HK-2 (cell line): ENCODE measurements around the gene NCOA1.
A peak's percentile ranks its signal among the peaks of the same experiment; 100 is the strongest.
"Not testable (repeated sequence)": the region's sequence is repeated elsewhere in the genome, so short reads cannot be mapped to it uniquely, and the experiment has no call there.

Experiments used
- DNase-seq: peaks from one replicate; pipeline ENCODE4 v3.0.0-alpha.2; 2018; ENCODE audit not compliant: unreplicated experiment

The NCOA1 gene

GRCh38 chr2:24474053-24474452, 17.0 kb upstream of the NCOA1 start:
- DNase-seq: no peak

GRCh38 chr2:24477229-24477628, 13.8 kb upstream of the NCOA1 start:
- no peak for DNase-seq

- DNase-seq: no peak
These were observed 12.8 kb upstream of the NCOA1 start for GRCh38 chr2:24478243-24478642.

GRCh38 chr2:24480245-24480644, 10.8 kb upstream of the NCOA1 start:
- no peak for DNase-seq

- DNase-seq: no peak
These were observed 8.6 kb upstream of the NCOA1 start for GRCh38 chr2:24482251-24482971.

GRCh38 chr2:24482972-24483300, 8.1 kb upstream of the NCOA1 start:
- no peak for DNase-seq

- DNase-seq: not testable (repeated sequence)
These were observed 6.4 kb upstream of the NCOA1 start for GRCh38 chr2:24484677-24485076.

- DNase-seq: no peak
These were observed 5.9 kb upstream of the NCOA1 start for GRCh38 chr2:24485197-24485596.

- DNase-seq: no peak
These were observed 4.3 kb upstream of the NCOA1 start for GRCh38 chr2:24486636-24487205.

GRCh38 chr2:24489465-24490180, 1.4 kb upstream of the NCOA1 start:
- DNase-seq: no peak

GRCh38 chr2:24490181-24490689, 819 bp upstream of the NCOA1 start:
- DNase-seq: peak; percentile 38

GRCh38 chr2:24491542-24492420, 727 bp downstream of the NCOA1 start:
- DNase-seq: peak; percentile 30

- no peak for DNase-seq
These were observed 1.6 kb downstream of the NCOA1 start for GRCh38 chr2:24492421-24493279.

- no peak for DNase-seq
These were observed 2.7 kb downstream of the NCOA1 start for GRCh38 chr2:24493713-24494112.

- DNase-seq: no peak
These were observed 3.4 kb downstream of the NCOA1 start for GRCh38 chr2:24494410-24494809.

- DNase-seq: no peak
These were observed 4.4 kb downstream of the NCOA1 start for GRCh38 chr2:24495451-24495850.

GRCh38 chr2:24496959-24497358, 5.9 kb downstream of the NCOA1 start:
- DNase-seq: no peak

- no peak for DNase-seq
These were observed 6.6 kb downstream of the NCOA1 start for GRCh38 chr2:24497685-24498084.

- no peak for DNase-seq
These were observed 7.1 kb downstream of the NCOA1 start for GRCh38 chr2:24498121-24498520.

GRCh38 chr2:24501813-24502212, 10.8 kb downstream of the NCOA1 start:
- no peak for DNase-seq
